HG03432 (cell line): ENCODE data around the gene TP53I11.

Experiments
- ATAC-seq: cut with Tn5 transposase; IDR thresholded peaks from one replicate; pipeline ENCODE4 v1.9.1; 2021; ENCODE audit warnings: mild to moderate bottlenecking, moderate library complexity; ENCODE audit not compliant: unreplicated experiment

TP53I11 gene

DNA sequence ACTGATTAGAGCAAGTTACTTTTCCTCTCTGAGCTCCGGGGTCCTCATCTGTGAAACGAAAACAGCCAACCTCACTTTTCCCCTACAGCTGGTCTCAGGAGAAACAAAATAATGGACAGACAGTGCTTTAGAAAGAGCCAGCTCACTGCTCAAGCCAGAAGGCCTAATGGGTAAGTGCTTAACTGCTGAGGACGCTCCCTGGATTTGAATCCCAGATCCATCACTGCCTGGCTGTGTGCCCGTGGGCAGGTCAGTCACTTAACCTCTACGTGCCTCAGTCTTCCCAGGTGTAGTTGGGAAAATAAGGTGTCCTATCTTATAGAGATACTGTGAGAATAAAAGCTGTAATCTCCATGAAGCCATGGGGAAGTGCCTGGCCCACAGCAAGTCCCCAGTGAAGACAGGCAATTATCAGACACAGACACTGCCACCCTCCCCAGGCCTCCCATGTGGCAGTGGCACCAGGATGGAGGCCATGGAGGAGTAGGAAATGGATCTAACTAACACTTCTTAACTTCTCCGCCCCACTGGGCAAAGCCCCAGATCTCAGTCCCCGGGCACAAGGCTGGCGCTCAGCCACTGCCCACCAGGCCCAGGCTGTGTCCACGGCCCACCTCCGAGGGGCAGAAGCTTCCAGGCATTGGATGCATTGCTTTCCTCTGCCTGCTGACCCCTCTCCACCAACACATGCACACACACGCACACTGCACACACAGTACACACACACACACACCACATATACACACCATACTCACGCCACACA is 9.2 kb downstream of the TP53I11 start:
- no peak for ATAC-seq

DNA sequence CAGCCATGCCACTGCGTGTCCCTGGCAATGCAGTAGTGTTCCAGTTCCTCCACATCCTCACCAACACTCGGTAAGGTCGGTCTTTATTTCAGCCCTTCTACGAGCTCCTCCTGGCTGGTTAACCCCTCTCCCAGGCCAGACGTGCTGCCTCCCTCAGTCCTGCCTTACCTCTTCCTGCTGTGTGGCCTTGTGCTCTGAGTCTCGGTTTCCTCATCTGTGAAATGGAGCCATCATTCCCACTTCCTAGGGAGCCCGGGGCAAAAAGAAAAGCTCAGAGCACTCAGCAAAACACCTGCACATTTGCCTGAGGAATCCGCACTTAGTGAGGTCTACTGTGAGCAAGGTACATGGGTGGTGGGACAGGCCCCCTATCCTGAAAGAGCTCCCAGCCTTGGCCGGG is 9.8 kb downstream of the TP53I11 start:
- no peak for ATAC-seq

DNA sequence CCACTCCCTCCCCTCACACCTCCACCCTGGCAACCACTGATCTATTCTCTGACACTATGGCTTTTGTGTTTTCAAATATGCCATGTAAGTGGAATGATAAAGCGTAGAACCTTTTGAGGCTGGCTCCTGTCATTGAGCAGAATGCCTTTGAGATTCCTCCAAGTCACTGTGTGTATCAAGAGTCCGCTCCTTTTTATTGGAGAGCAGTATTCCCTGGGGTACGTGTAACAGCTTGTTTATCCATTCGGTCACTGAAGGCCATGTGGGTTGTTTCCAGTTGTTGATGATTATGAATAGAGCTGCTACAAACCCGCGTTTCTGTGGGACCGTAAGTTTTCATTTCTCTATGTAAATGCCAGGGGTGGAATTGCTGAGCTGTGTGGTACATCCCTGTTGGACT is 10.3 kb downstream of the TP53I11 start:
- no peak for ATAC-seq

DNA sequence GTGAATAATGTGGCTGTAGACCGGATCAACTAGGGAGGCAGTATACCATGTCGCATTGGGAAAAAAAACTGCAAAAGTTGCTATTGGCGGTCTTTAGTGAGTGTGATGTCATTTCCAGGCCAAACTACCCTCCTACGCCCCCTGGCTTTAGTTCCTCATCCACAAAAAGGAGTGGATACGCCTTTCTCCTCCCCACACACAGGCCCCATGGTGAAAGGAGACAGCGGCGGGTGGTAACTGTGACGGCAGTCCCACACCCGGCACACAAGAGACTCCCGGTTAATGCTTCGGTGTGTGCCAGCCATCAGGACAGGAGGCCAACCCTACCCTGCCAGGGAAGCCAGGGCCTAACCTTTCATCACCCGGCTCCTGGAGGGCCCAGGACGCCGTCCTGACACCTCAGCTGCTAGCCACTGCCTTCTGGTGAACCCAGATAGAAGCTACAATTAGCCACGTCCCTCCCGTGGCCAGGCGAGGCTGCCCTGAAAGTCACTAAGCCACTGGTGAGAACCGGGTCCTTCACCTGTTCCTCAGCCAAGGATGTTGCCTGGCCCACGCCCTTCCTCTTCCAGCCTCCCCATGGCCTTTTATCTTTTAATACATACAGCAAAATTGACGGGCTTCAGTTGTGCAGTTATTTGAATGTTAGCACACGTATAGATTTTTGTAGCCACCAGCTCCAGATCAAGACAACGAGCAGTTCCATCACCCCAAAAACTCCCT is 10.8 kb downstream of the TP53I11 start:
- no peak for ATAC-seq

DNA sequence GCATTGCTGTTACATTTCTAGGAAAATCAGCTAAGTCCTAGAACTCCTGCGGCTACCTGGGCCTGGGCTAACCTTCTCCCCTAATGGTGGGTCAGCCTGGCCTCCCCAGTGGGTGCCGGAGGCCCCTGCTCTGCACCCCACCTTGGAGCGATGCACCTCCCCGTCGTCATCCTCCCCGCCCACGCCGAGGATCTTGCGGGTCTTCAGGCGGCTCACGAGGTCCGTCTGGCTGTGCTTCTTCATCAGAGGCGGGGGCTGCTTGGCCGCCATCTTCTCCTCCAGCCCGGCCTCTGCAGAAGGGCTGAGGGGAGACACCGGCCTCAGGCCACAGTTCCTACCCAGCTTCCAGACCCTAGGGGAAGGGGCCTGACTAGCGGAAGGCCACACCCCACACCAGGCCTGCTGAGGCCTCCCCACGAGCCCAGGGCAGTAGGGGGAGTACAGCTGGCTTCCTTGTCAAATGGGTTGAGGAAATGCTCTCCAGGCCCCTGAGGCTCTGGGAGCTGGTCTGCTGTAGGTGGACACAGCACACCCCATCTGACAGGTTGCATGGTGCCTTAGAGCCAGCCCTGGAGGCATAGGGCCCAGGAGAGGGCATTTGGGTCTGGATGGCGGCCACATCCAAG is 12.5 kb downstream of the TP53I11 start:
- no peak for ATAC-seq

DNA sequence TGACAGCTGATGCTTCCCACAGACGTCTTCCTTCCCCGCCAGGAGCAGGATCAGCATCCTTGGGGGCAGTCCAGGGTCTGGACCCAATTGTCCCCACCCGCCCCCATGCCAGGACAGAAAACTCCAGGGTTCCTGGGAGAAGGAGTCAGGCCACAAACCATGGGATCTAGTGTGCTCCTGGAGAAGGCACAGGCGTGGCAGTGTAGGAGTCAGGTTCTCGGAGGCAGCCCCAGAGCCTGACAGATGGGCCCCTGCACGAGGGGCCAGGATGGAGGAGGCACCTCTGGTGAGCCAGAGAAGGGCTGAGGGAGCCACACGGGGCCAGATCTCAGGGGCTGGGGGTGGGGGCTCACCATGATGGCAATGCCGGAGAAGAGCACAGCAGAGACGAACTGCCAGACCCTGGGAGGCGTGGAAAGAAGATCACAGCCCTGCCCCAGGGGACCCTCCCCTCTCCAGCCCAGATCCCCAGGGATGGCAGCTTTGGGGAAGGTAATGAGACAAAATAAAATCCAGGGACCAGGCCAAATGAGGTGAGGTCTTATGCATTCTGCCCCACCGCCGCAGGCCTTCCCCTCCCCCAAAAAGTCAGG is 13.6 kb downstream of the TP53I11 start:
- no peak for ATAC-seq

DNA sequence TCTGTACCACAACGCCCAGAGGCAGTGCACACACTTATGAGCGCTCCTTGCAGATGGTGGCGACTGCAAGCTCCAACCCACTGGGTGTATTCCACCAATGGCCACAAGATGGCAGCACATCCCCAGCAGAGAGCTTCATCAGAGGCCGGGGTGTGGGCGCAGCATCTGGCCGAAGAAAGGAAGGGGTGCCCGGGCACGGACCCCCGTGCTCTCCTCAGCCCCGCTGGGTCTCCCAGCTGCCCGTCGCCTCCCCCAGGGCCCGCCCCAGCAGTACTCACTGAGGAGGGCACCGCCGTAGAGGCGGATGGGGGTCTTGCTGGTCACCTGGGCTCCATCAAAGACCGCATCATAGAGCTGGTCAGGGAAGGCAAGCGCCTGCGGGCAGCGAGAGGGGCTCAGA is 14.2 kb downstream of the TP53I11 start:
- ATAC-seq: peak; percentile 80

DNA sequence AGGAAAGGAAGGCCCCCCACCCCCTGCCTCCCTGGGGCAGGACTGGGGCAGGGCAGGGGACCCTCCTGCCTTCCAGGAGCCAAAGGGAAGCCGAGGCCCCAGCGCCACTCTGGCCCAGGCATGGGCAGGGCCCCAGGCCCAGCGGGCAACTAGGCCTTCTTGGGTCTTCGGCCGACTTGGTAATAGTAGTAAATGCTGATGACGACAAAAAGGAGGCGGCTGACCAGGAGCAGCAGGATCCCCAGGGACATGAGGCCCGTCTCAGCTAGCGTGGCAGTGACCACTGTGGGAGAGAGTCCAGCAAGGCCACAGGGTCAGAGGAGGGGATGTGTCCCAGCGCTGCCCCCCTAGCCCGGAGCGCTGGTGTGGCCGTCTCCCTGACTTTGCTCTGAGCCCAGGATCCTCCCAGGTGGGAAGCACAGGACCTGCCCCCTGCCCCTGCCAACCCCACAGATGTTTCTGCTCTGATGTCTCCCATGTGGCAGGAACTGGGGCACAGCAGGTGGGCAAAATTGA is 15.9 kb downstream of the TP53I11 start:
- ATAC-seq: no peak

DNA sequence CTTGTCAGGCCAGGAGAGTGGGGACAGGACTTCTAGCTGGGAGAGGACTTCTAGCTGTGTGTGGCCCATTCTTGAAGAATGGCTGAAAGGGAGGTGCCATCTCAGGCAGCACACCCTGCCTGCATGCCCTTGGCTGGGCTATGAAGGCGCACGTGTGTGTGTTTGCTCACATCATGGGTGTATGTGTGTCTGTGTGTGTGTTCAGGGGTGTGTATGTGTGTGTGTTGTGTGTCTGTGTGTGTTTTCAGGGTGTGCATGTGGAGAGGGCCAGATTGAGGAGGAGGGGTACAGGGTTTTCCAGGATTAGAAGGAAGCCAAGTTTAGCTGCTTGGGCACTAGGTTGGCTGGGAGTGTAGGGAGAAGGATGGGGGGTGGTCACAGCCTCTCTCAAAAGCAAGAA is 16.6 kb downstream of the TP53I11 start:
- ATAC-seq: no peak

DNA sequence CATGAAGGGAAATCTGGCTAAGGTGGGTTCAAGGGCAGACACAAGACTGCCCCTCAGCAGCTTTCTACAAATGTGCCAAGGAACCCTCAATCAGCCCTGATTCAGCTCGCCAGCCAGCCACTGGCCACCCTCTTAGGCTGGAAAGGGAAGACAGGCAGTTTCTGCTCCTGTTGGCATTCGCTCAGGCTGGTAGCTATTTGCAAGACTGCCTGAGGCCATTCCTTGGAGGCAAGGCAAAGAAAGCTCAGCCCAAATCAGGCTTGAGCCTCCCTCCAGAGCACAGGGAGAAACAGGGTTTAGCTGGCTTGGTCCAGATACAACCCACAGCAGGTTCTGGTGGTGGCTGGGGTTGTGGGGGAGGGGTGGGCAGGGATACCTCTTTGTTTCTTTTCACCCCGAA is 19.2 kb downstream of the TP53I11 start:
- ATAC-seq: no peak

DNA sequence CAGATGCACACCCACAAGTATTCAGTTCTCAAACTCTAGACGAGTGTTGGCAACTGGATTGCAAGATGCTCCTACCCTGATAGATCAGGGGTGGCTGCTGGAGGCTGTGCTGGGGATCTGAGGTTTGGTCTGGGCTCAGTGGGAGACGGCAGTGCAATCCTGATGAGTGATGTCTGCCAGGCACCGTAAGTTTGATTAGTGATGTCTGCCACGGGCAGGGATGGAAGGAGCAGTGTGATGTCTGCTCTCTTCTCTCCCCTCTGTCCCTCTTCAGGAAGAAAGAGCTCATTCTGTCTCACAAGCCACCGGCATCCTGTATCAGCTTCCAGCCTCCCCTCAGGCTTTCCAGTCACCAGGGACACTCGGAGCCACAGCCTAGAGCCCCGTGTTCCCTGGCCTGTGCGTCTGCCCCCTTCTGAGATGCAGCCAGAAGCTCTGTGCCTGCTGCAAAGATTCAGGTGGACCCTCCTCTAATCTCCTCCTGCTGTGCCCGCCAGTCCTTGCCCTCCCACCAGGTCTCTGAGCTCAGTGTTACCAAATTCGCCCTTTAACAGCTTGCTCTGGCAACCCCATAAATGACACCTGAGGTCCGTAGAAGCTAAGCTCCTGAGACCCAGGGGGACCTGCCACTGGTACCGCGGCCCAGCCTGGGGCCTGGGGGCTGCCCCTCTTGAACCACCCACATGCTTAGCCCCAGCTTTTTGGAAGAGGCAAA is 19.9 kb downstream of the TP53I11 start:
- no peak for ATAC-seq

DNA sequence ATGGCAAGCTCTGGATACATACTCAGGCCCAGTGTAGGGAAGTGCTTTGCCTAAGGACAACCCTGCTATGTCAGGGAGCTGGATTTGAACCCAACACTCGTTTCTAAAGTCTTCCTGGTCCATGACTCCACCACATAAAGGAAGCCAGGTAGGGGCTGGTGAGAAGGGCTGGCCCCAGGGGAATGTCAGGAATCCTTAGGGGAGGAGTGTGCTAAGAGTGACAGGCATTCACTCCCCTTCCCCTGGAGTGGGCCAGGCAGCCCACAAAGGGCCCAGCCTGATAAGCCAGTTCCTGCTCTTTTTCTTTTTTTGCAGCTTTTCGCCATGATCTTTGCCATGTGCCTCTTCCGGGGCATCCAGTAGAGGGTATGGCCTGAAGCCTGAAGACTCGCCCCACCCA is 21.9 kb downstream of the TP53I11 start:
- no peak for ATAC-seq

DNA sequence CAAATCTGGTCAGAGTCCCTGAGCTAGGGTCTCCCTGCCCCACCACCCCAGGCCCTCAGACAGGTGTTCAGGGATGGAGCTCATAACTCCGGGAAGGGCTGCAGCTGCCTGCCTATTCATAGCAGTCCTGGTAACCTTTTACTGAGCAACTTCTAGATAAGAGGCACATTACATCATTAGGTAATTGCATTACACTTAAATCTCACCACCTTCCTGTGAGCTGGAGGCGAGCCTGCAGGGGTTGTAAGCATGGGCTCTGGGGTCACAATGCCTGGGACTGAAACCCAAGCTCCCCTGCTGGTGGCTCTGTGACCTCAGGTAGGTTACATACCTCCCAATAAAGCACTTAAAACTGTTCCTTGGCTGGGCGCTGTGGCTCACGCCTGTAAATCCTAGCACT is 22.5 kb downstream of the TP53I11 start:
- no peak for ATAC-seq

DNA sequence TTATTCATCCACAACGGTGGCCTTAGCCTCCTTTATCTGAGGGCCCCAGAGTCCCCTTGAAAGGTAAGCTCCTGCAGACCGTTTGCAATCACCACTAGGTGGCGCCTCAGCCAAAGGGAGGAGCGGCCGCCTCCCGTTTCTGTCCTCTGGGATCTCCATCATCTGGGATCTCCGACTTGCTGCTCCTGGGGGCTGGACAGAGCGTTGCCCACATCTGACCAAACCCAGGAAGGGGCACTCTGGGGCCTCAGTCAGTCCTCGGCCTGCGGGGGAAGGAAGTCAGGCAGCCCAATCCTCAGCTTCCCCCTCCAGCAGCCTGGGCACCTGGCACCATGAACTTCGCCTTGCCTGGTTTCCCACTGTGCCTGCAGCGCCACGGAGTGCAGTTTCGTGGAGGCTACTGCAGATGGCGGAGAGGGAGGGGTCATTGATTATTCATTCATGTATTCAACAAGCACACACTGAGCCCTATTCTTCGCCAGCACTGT is 23.5 kb downstream of the TP53I11 start:
- ATAC-seq: no peak

DNA sequence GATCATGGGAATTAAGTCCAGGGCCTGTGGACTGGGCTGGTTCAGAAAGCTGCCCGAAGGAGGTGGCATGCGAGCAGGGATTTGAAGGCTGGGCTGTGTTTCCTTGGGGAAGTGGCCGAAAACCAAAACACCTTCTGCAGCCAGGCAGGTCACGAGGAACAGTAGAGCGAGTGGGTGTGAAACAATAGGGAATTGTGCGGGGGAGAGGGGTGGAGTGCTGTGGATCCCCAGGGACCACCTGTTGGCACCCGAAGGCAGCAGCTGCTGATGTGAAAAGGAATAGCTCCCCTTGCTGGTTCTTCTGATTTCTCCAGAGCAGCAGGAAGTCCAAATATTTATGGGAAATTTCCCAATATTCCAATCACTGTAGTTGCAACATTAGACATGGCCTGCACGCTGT is 24.6 kb downstream of the TP53I11 start:
- no peak for ATAC-seq

DNA sequence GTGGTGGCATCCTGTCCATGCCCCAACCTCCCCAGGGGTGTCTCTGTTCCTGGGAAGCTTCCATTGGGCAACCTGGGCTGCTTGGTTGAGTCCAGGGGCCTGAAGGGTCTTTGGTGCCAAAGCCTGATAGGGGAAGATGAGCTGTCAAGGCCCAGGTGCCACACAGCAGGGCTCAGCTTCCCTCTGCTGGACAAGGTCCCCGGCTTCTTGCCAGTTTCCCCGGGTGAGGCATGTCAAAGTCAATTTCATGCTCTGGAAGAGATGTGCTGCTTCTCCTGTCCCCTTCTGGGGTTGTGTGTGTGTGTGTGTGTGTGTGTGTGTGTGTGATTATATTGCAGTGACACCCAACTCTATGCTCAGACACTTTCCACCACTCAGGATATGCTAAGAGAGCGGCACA is 26.9 kb downstream of the TP53I11 start:
- no peak for ATAC-seq

DNA sequence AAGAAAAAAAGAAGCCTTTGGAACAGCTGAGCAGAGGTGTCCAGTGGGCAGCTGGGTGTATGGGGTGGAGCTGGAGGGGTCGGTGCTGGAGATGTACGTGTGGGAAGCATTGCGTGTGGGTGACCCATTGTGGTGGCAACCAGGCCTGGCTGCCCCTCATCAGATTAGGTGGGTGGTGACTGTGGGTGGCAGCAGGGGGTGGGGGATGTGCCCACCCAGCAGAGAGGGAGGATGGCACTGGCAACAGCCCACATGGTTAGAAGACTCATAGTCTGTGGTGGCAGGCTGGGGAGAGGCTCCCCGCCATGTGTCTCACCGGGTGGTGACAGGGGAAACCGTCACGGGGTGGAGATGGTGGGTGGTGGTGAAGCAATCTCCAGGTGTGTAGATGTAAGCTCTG is 27.6 kb downstream of the TP53I11 start:
- ATAC-seq: no peak

DNA sequence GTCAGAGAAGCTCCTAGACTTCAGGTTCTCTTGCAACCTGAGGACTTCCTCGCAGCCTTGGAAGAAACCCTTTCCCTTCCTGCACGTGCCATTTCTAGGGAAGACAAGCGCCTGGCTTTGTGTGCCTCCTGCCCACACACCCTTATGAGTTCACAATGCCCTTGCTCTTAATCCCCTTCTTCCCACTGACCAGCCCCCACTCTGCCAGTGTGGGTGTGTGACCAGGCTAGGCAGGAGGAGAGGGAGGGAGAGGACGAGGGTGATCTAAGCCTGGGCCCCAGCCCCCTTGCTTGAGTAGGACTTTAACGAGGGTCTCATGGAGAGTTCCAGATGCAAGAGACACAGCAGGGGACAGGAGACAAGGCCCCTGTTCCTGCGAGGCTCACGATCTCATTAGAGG is 30.2 kb downstream of the TP53I11 start:
- ATAC-seq: no peak

DNA sequence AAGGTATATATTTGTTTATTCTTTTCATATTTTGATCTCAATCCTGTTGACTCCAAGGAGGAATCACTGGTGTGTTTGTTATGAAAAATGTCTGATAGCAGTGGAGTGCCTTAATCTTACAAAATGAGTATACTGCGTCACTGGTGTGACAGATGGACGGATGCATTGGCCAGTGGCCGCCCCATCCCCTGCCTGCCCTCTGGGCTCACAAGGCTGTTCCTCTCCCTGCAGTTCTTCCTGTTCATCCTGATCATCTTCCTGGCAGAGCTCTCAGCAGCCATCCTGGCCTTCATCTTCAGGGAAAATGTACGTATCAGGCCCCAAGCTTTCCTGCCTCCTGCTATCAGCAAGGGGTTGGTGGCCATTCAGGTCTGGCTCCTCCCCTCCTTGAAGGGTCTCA is 32.9 kb downstream of the TP53I11 start:
- ATAC-seq: no peak

DNA sequence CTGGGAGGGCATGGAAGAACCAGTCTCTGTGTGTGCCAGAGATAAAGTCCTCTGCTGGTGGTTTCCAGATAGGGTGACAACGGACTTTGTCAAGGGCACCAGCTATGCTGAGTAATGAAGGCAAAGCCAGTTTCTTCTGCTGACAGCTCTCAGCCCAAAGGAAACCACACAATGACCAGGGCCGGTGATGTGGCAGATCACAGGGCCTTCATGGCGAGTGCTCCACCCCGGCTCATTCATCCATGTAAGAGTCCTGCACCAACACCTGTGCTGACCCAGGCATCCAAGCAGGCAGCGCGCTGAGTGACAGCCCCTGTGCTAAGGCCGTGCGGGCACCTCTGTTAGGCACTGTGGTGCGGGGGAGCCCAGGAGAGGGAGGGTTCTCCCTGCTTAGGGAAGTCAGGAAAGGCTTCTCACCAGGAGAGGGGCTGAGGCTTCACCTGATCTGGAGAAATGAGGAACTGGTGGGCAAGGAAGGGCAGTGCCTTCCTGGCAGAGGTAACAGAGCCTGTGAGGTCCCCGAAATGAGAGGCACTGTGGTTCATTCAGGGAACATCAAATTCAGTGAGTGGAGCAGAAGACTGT is 33.8 kb downstream of the TP53I11 start:
- peak; percentile 52 for ATAC-seq
